Smooth muscle cell (in vitro differentiated cells): ENCODE results near the gene AMPH. TPM values are rescaled to one million over a fixed set of nuclear protein-coding genes. Genes with fewer than 3 reads are reported as not detected.

Experiments
- DNase-seq: peaks from one replicate; lab custom pipeline; 2025; ENCODE audit not compliant: unreplicated experiment; lab: John Stamatoyannopoulos, UW
- H2AFZ ChIP-seq: fragments of 200-600 bp; sonication (generic); 2 replicates; pipeline ENCODE4 v1.6.0; 2016; ENCODE audit warnings: antibody characterized with exemption, low read depth, mild to moderate bottlenecking
- H3F3A ChIP-seq: fragments of 200-600 bp; sonication (generic); 2 replicates; pipeline ENCODE4 v1.6.0; 2017; ENCODE audit warnings: antibody characterized with exemption, low read depth
- H3K27ac ChIP-seq: fragments of 200-600 bp; sonication (generic); 2 replicates; pipeline ENCODE4 v1.5.1; 2016; ENCODE audit warnings: low read depth, mild to moderate bottlenecking
- H3K27me3 ChIP-seq: fragments of 200-600 bp; sonication (generic); 2 replicates; pipeline ENCODE4 v1.6.1; 2016; ENCODE audit warnings: low read depth, mild to moderate bottlenecking
- H3K36me3 ChIP-seq: fragments of 200-600 bp; sonication (generic); 2 replicates; pipeline ENCODE4 v1.5.1; 2016; ENCODE audit warnings: low read depth
- H3K4me1 ChIP-seq: fragments of 200-600 bp; sonication (generic); 2 replicates; pipeline ENCODE4 v1.5.1; 2016; ENCODE audit warnings: low read depth
- H3K4me2 ChIP-seq: fragments of 200-600 bp; sonication (generic); 2 replicates; pipeline ENCODE4 v1.6.0; 2016; ENCODE audit warnings: mild to moderate bottlenecking
- H3K4me3 ChIP-seq: fragments of 200-600 bp; sonication (generic); 2 replicates; pipeline ENCODE4 v1.5.1; 2016; ENCODE audit warnings: mild to moderate bottlenecking
- H3K79me2 ChIP-seq: fragments of 200-600 bp; sonication (generic); 2 replicates; pipeline ENCODE4 v1.6.0; 2016; ENCODE audit warnings: low read depth, mild to moderate bottlenecking
- H3K9ac ChIP-seq: fragments of 200-600 bp; sonication (generic); 2 replicates; pipeline ENCODE4 v1.6.0; 2016; ENCODE audit warnings: low read depth
- H3K9me3 ChIP-seq: fragments of 200-600 bp; sonication (generic); replicated peaks from 2 replicates; pipeline ENCODE4 v1.5.1; 2016; ENCODE audit warnings: low read depth
- H4K20me1 ChIP-seq: fragments of 200-600 bp; sonication (generic); 2 replicates; pipeline ENCODE4 v1.6.0; 2016; ENCODE audit warnings: low read depth
- WGBS: methylation state at CpG from one replicate; pipeline ENCODE4 v1.1.7; 2016; ENCODE audit warnings: low lambda C conversion rate; 5-methylcytosine and 5-hydroxymethylcytosine counted together
- polyA plus RNA-seq: library from polyadenylated mRNA; unstranded; fragments of >200 nt; fragmentation: Nextera tagmentation; extraction: Ambion mirVana; gene quantifications from 2 replicates; pipeline ENCODE4 v1.2.1, GENCODE V29; 2016
- total RNA-seq: library from RNA; depleted of rRNA; stranded (reverse); fragments of >200 nt; gene quantifications from 2 replicates; pipeline ENCODE4 v1.2.3, GENCODE V29; 2014
- TF ChIP-seq, protein P1 (sequence below): fragments of 200-600 bp; sonication (generic); IDR thresholded peaks from 2 replicates; pipeline ENCODE4 v1.5.1; 2017; ENCODE audit warnings: borderline replicate concordance, mild to moderate bottlenecking, antibody characterized with exemption; ENCODE audit not compliant: insufficient read depth, poor library complexity, severe bottlenecking

AMPH gene
- total and polyA plus RNA-seq, 2 experiments from 2014 or later = 1.6 to 2.4 TPM

DNA sequence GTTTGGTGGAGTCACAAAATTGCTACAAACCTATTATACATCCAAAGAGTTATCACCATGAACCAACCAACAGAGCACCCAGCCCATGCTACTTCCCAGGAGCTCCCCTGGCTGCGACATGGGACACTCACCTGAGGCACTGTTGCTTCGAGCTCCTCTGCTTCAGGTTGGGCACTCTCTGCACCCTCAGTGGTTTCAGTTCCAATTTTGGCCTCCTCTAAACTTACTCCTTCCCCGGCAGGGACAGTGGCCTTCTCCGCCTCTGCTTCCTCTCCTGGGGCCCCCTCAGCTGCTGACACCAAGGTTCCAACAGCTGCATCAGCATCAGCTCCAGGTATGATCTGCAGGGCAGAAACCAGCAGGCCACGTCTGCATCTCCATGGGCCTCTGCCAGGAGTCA lies 237.3 kb downstream of the AMPH start:
- no peaks in the 10 kb centered on the region for H3K9me3 ChIP-seq
- H3K27ac ChIP-seq = no peak overlapping the region
- TF ChIP-seq, protein P1, sequence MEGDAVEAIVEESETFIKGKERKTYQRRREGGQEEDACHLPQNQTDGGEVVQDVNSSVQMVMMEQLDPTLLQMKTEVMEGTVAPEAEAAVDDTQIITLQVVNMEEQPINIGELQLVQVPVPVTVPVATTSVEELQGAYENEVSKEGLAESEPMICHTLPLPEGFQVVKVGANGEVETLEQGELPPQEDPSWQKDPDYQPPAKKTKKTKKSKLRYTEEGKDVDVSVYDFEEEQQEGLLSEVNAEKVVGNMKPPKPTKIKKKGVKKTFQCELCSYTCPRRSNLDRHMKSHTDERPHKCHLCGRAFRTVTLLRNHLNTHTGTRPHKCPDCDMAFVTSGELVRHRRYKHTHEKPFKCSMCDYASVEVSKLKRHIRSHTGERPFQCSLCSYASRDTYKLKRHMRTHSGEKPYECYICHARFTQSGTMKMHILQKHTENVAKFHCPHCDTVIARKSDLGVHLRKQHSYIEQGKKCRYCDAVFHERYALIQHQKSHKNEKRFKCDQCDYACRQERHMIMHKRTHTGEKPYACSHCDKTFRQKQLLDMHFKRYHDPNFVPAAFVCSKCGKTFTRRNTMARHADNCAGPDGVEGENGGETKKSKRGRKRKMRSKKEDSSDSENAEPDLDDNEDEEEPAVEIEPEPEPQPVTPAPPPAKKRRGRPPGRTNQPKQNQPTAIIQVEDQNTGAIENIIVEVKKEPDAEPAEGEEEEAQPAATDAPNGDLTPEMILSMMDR = no peak
- H3K4me2 ChIP-seq = no peak overlapping the region
- H3F3A ChIP-seq = no peaks in the 10 kb centered on the region
- H3K4me1 ChIP-seq = no peaks in the 10 kb centered on the region
- H2AFZ ChIP-seq = no peak overlapping the region
- 95% methylated on average over 5 of the region's 5 CpGs for WGBS
- no peaks in the 10 kb centered on the region for H3K36me3 ChIP-seq
- no peak overlapping the region for H3K9ac ChIP-seq
- no peaks in the 10 kb centered on the region for H3K79me2 ChIP-seq
- no peaks in the 10 kb centered on the region for H3K27me3 ChIP-seq
- DNase-seq = no peak
- H4K20me1 ChIP-seq = no peaks in the 10 kb centered on the region
- no peak overlapping the region for H3K4me3 ChIP-seq

DNA sequence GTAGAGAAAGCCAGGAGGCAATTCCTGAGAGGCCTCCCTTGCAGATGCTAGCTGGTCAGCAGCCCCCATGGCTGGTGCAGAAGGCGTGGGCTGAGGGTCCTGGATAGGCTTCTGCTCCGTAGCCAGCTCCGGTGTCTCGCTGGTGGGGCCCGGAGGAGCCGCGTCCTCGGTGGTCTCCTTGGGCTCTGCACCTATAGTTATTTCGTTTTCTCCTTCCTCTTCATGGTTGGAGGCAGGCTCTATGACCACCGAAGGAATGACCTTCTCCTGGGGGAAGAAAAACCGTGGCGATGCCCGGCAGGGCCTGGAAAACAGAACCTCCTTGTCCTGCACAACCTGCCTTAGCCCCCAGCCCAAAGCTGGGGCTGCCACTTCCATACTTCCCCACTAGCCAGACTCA lies 239.4 kb downstream of the AMPH start:
- DNase-seq = no peak
- WGBS = 97% methylated on average over 13 of the region's 13 CpGs
- H4K20me1 ChIP-seq = no peaks in the 10 kb centered on the region
- H3K9ac ChIP-seq = no peak overlapping the region
- no peaks in the 10 kb centered on the region for H3K27me3 ChIP-seq
- H3F3A ChIP-seq = no peaks in the 10 kb centered on the region
- no peak overlapping the region for H3K27ac ChIP-seq
- H3K36me3 ChIP-seq = no peaks in the 10 kb centered on the region
- H3K79me2 ChIP-seq = no peaks in the 10 kb centered on the region
- H3K4me1 ChIP-seq = no peaks in the 10 kb centered on the region
- no peak overlapping the region for H3K4me3 ChIP-seq
- TF ChIP-seq, protein P1 = no peak
- no peak overlapping the region for H2AFZ ChIP-seq
- no peak overlapping the region for H3K4me2 ChIP-seq
- H3K9me3 ChIP-seq = no peaks in the 10 kb centered on the region

DNA sequence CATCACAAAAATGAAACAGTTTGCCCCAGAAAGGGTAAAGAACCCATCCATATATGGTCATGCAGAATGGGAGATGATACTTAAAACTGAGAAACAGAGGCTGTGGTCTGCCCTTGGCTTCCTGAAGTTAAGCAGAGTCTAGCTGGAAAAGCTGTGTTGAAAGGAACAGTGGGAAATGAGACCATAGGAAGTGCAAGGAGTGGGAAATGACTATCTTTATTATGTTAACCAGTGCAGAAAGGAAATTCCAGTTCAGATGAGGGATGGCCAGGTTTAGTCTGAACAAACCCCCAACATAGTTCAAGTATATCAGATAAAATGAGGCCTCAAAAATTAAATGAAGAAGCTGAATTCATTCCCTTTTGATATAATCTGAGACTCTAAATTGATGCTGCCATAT lies 245.5 kb downstream of the AMPH start:
- no peaks in the 10 kb centered on the region for H3K79me2 ChIP-seq
- no peak overlapping the region for H3K9ac ChIP-seq
- no peaks in the 10 kb centered on the region for H4K20me1 ChIP-seq
- DNase-seq = no peak
- H3K27me3 ChIP-seq = no peaks in the 10 kb centered on the region
- H3F3A ChIP-seq = no peaks in the 10 kb centered on the region
- no peak overlapping the region for H3K4me2 ChIP-seq
- H3K9me3 ChIP-seq = no peaks in the 10 kb centered on the region
- H2AFZ ChIP-seq = no peak overlapping the region
- H3K36me3 ChIP-seq = no peaks in the 10 kb centered on the region
- no peak overlapping the region for H3K4me3 ChIP-seq
- TF ChIP-seq, protein P1 = no peak
- no peak overlapping the region for H3K27ac ChIP-seq
- H3K4me1 ChIP-seq = no peaks in the 10 kb centered on the region

DNA sequence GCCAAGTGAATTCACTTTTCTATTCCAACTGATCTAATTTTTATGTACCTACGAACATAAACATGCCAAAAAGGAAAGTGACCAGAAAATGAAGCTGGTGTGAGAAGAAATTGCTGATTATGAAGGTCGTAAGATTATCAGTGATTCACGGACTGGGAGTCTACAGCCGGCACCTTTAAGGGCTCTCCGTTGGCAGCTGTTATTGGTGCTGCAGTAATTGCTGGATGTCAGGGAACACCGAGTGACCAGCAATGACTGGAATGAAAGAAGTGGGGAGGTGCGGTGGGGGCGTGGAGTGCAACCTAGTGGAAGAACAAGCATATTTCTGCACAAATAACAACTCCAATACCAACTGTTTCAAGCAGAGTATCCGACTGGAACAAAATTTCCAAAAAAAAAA lies 247.9 kb downstream of the AMPH start:
- Histone ChIP-seq H2AFZ (no peak overlapping the region), H4K20me1 (no peaks in the 10 kb centered on the region), H3K79me2 (no peaks in the 10 kb centered on the region), H3K36me3 (no peaks in the 10 kb centered on the region), H3K27me3 (no peaks in the 10 kb centered on the region), H3F3A (no peaks in the 10 kb centered on the region), H3K4me1 (no peaks in the 10 kb centered on the region), H3K4me3 (no peak overlapping the region), H3K4me2 (no peak overlapping the region), H3K9me3 (no peaks in the 10 kb centered on the region), H3K9ac (no peak overlapping the region), H3K27ac (no peak overlapping the region)
- DNase-seq = no peak
- TF ChIP-seq, protein P1 = no peak
- WGBS = 85% methylated on average over 9 of the region's 9 CpGs
